NT2/D1 (cell line): ENCODE measurements around the gene MCTP1.

ENCODE experiments used
- DNase-seq: peaks from one replicate; pipeline ENCODE4 v3.0.0-alpha.2; 2011; ENCODE audit warnings: low read depth, low spot score
- H3K27me3 ChIP-seq: 2 replicates; pipeline ENCODE4 v1.6.0; 2011; ENCODE audit warnings: mild to moderate bottlenecking; ENCODE audit not compliant: insufficient read length, insufficient read depth
- H3K36me3 ChIP-seq: 2 replicates; pipeline ENCODE4 v1.6.1; 2011; ENCODE audit warnings: mild to moderate bottlenecking, low read length, mixed read lengths; ENCODE audit not compliant: insufficient read depth, insufficient read length
- H3K4me1 ChIP-seq: 2 replicates; pipeline ENCODE4 v1.5.1; 2011; ENCODE audit not compliant: insufficient read depth, insufficient read length
- H3K4me3 ChIP-seq: 2 replicates; pipeline ENCODE4 v1.5.1; 2011; ENCODE audit warnings: low read depth; ENCODE audit not compliant: insufficient read length
- H3K9ac ChIP-seq: 2 replicates; pipeline ENCODE4 v1.6.0; 2011; ENCODE audit warnings: low read depth; ENCODE audit not compliant: insufficient read length
- H3K9me3 ChIP-seq: 2 replicates; pipeline ENCODE4 v1.5.1; 2011; ENCODE audit warnings: mild to moderate bottlenecking, low read length; ENCODE audit not compliant: insufficient read depth
- SUZ12 ChIP-seq: IDR thresholded peaks from 2 replicates; pipeline ENCODE4 v1.6.1; 2011; ENCODE audit not compliant: insufficient read length, insufficient read depth; ENCODE audit errors: extremely low read depth
- YY1 ChIP-seq: IDR thresholded peaks from 2 replicates; pipeline ENCODE4 v1.6.1; 2011; ENCODE audit not compliant: insufficient read length, insufficient read depth
- ZNF274 ChIP-seq: IDR thresholded peaks from 2 replicates; pipeline ENCODE4 v1.6.1; 2011; ENCODE audit warnings: mild to moderate bottlenecking, low read depth, low read length

The MCTP1 gene

GRCh38 chr5:94808497-94808896 is 476.4 kb downstream of the MCTP1 start:
- TF ChIP-seq SUZ12 (no peak), YY1 (no peak), ZNF274 (no peak)
- no peak for DNase-seq
- no peaks in the 10 kb centered on the region for H3K9me3 ChIP-seq
- H3K27me3 ChIP-seq = no peaks in the 10 kb centered on the region
- H3K36me3 ChIP-seq = no peaks in the 10 kb centered on the region
- H3K4me1 ChIP-seq = no peaks in the 10 kb centered on the region
- no peak overlapping the region for H3K9ac ChIP-seq
- no peak overlapping the region for H3K4me3 ChIP-seq

- no peak overlapping the region for H3K4me3 ChIP-seq
- DNase-seq = no peak
- H3K27me3 ChIP-seq = no peaks in the 10 kb centered on the region
- no peak overlapping the region for H3K9ac ChIP-seq
- H3K36me3 ChIP-seq = no peaks in the 10 kb centered on the region
- no peaks in the 10 kb centered on the region for H3K4me1 ChIP-seq
- H3K9me3 ChIP-seq = no peaks in the 10 kb centered on the region
- no peak for TF ChIP-seq SUZ12
- TF ChIP-seq ZNF274 = no peak
- TF ChIP-seq YY1 = no peak
Observed at GRCh38 chr5:94807985-94808384, 476.9 kb downstream of the MCTP1 start.

- no peak for TF ChIP-seq ZNF274
- no peak for TF ChIP-seq SUZ12
- no peak for TF ChIP-seq YY1
- H3K4me3 ChIP-seq = no peak overlapping the region
- no peaks in the 10 kb centered on the region for H3K27me3 ChIP-seq
- no peaks in the 10 kb centered on the region for H3K36me3 ChIP-seq
- H3K4me1 ChIP-seq = no peaks in the 10 kb centered on the region
- peak; percentile 11 for DNase-seq
- H3K9me3 ChIP-seq = no peaks in the 10 kb centered on the region
- no peak overlapping the region for H3K9ac ChIP-seq
Observed at GRCh38 chr5:94802450-94802849, 482.4 kb downstream of the MCTP1 start.

GRCh38 chr5:94796586-94796985 is 488.3 kb downstream of the MCTP1 start:
- H3K9ac ChIP-seq = no peak overlapping the region
- no peak for DNase-seq
- H3K27me3 ChIP-seq = no peaks in the 10 kb centered on the region
- no peaks in the 10 kb centered on the region for H3K36me3 ChIP-seq
- no peaks in the 10 kb centered on the region for H3K9me3 ChIP-seq
- no peak for TF ChIP-seq ZNF274
- TF ChIP-seq SUZ12 = no peak
- no peak for TF ChIP-seq YY1
- H3K4me1 ChIP-seq = no peaks in the 10 kb centered on the region
- no peak overlapping the region for H3K4me3 ChIP-seq

GRCh38 chr5:94793816-94794198 is 491.1 kb downstream of the MCTP1 start:
- Histone ChIP-seq H3K9ac (no peak overlapping the region), H3K9me3 (no peaks in the 10 kb centered on the region), H3K27me3 (no peaks in the 10 kb centered on the region), H3K4me1 (no peaks in the 10 kb centered on the region), H3K4me3 (no peak overlapping the region), H3K36me3 (no peaks in the 10 kb centered on the region)
- DNase-seq = no peak
- TF ChIP-seq SUZ12 = no peak
- no peak for TF ChIP-seq ZNF274
- no peak for TF ChIP-seq YY1

GRCh38 chr5:94793113-94793815 is 491.6 kb downstream of the MCTP1 start:
- TF ChIP-seq SUZ12 (no peak), ZNF274 (no peak), YY1 (no peak)
- no peak for DNase-seq
- no peak overlapping the region for H3K9ac ChIP-seq

GRCh38 chr5:94791829-94792228 is 493.1 kb downstream of the MCTP1 start:
- Histone ChIP-seq H3K9ac (no peak overlapping the region), H3K4me1 (no peaks in the 10 kb centered on the region), H3K36me3 (no peaks in the 10 kb centered on the region), H3K27me3 (no peaks in the 10 kb centered on the region), H3K9me3 (no peaks in the 10 kb centered on the region), H3K4me3 (no peak overlapping the region)
- TF ChIP-seq ZNF274 (no peak), YY1 (no peak), SUZ12 (no peak)
- DNase-seq = no peak

More at GRCh38 chr5:94793113-94793815, 491.6 kb downstream of the MCTP1 start:
- Histone ChIP-seq H3K4me1 (no peaks in the 10 kb centered on the region), H3K27me3 (no peaks in the 10 kb centered on the region), H3K9me3 (no peaks in the 10 kb centered on the region), H3K4me3 (no peak overlapping the region), H3K36me3 (no peaks in the 10 kb centered on the region)
